Measurements from ENCODE around the gene DENND6A. TPM values are rescaled to one million over a fixed set of nuclear protein-coding genes. Genes with fewer than 3 reads are reported as not detected.
"Not testable (repeated sequence)": the region's sequence is repeated elsewhere in the genome, so short reads cannot be mapped to it uniquely, and the experiment has no call there.

The DENND6A gene
- total and polyA plus RNA-seq, 4 donors, result 8.2 to 53.8 (median 18.9) TPM

- Histone ChIP-seq H3K9ac (ENCODE audit: insufficient read depth in 1 of 2, low read length in 2 of 2) (no peak overlapping the region), H3K27ac (ENCODE audit: low read depth in 1 of 2, low read length in 1 of 2) (no peak overlapping the region), H3K4me1 (ENCODE audit: control insufficient read depth in 5 of 5, insufficient read depth in 5 of 5, low read length in 5 of 5) (peaks cover 0 to 3% (median 0%) of the 10 kb centered on the region in 5 donors), H3K27me3 (ENCODE audit: control insufficient read depth in 3 of 3, insufficient read depth in 3 of 3, low read length in 2 of 3) (no peaks in the 10 kb centered on the region), H3K4me3 (no peak overlapping the region), H3K9me3 (ENCODE audit: control insufficient read depth in 4 of 4, insufficient read depth in 3 of 4, low read length in 3 of 4) (no peaks in the 10 kb centered on the region), H3K36me3 (ENCODE audit: control insufficient read depth in 4 of 4, insufficient read depth in 4 of 4, low read length in 4 of 4) (peaks cover 0 to 2% (median 0%) of the 10 kb centered on the region in 4 donors)
- DNase-seq, result no peak
- no peak for ATAC-seq (ENCODE audit: insufficient read depth, low FRiP score)
- WGBS, 2 donors, result 36 to 78% methylated on average over 3 of the region's 3 CpGs
- no peak for TF ChIP-seq CTCF (IDR thresholded peaks at IDR 0.05; ENCODE audit: control extremely low read depth, extremely low read depth)
Measured at GRCh38 chr3:57616233-57616632, 76.6 kb downstream of the DENND6A start.

- H3K4me1 ChIP-seq (ENCODE audit: control insufficient read depth in 5 of 5, insufficient read depth in 5 of 5, low read length in 5 of 5); DNase-seq; H3K27ac ChIP-seq (ENCODE audit: low read depth in 1 of 2, low read length in 1 of 2); H3K9ac ChIP-seq (ENCODE audit: insufficient read depth in 1 of 2, low read length in 2 of 2); ATAC-seq (ENCODE audit: insufficient read depth, low FRiP score); H3K9me3 ChIP-seq (ENCODE audit: control insufficient read depth in 4 of 4, insufficient read depth in 3 of 4, low read length in 3 of 4); H3K36me3 ChIP-seq (ENCODE audit: control insufficient read depth in 4 of 4, insufficient read depth in 4 of 4, low read length in 4 of 4); H3K27me3 ChIP-seq (ENCODE audit: control insufficient read depth in 3 of 3, insufficient read depth in 3 of 3, low read length in 2 of 3); H3K4me3 ChIP-seq: not testable (repeated sequence)
- WGBS, 2 donors, result 98 to 99% methylated on average over 5 of the region's 5 CpGs
Measured at GRCh38 chr3:57611870-57612269, 81.0 kb downstream of the DENND6A start.

- ATAC-seq (ENCODE audit: insufficient read depth, low FRiP score) (no peak), DNase-seq (no peak)
- Histone ChIP-seq H3K9ac (ENCODE audit: insufficient read depth in 1 of 2, low read length in 2 of 2) (no peak overlapping the region), H3K4me1 (ENCODE audit: control insufficient read depth in 5 of 5, insufficient read depth in 5 of 5, low read length in 5 of 5) (no peaks in the 10 kb centered on the region), H3K27me3 (ENCODE audit: control insufficient read depth in 3 of 3, insufficient read depth in 3 of 3, low read length in 2 of 3) (no peaks in the 10 kb centered on the region), H3K27ac (ENCODE audit: low read depth in 1 of 2, low read length in 1 of 2) (no peak overlapping the region), H3K36me3 (ENCODE audit: control insufficient read depth in 4 of 4, insufficient read depth in 4 of 4, low read length in 4 of 4) (peaks cover 0 to 11% (median 2%) of the 10 kb centered on the region in 4 donors), H3K4me3 (no peak overlapping the region), H3K9me3 (ENCODE audit: control insufficient read depth in 4 of 4, insufficient read depth in 3 of 4, low read length in 3 of 4) (peaks cover 0 to 3% (median 0%) of the 10 kb centered on the region in 4 donors)
- no peak for TF ChIP-seq CTCF (IDR thresholded peaks at IDR 0.05; ENCODE audit: control extremely low read depth, extremely low read depth)
Measured at GRCh38 chr3:57605683-57606082, 87.2 kb downstream of the DENND6A start.

- H3K36me3 ChIP-seq (ENCODE audit: control insufficient read depth in 4 of 4, insufficient read depth in 4 of 4, low read length in 4 of 4), result peaks cover 0 to 11% (median 2%) of the 10 kb centered on the region in 4 donors
- H3K27me3 ChIP-seq (ENCODE audit: control insufficient read depth in 3 of 3, insufficient read depth in 3 of 3, low read length in 2 of 3), result no peaks in the 10 kb centered on the region
- 97 to 100% methylated on average over 2 of the region's 2 CpGs for WGBS, 2 donors
- H3K9me3 ChIP-seq (ENCODE audit: control insufficient read depth in 4 of 4, insufficient read depth in 3 of 4, low read length in 3 of 4), result peaks cover 0 to 3% (median 0%) of the 10 kb centered on the region in 4 donors
- no peak overlapping the region for H3K27ac ChIP-seq (ENCODE audit: low read depth in 1 of 2, low read length in 1 of 2)
- no peak overlapping the region for H3K9ac ChIP-seq (ENCODE audit: insufficient read depth in 1 of 2, low read length in 2 of 2)
- no peak for TF ChIP-seq CTCF (IDR thresholded peaks at IDR 0.05; ENCODE audit: control extremely low read depth, extremely low read depth)
- no peak overlapping the region for H3K4me3 ChIP-seq
- H3K4me1 ChIP-seq (ENCODE audit: control insufficient read depth in 5 of 5, insufficient read depth in 5 of 5, low read length in 5 of 5), result peaks cover 0 to 2% (median 0%) of the 10 kb centered on the region in 5 donors
- DNase-seq, result no peak
- ATAC-seq (ENCODE audit: insufficient read depth, low FRiP score), result no peak
Measured at GRCh38 chr3:57604971-57605370, 87.9 kb downstream of the DENND6A start.

Data from lung (tissue), 12 donors.